ENCODE results near the gene TERT.

TERT gene

GRCh38 chr5:1316588-1317340, 21.9 kb upstream of the TERT start (continued):
- TF ChIP-seq FEZF1 (tag by site-specific recombination; IDR thresholded peaks at IDR 0.05) (no peak), ZNF292 (tag by site-specific recombination; IDR thresholded peaks at IDR 0.05; ENCODE audit: borderline replicate concordance, low read depth) (no peak), GLIS2 (tag by site-specific recombination; IDR thresholded peaks at IDR 0.05) (peak; percentile 80), ZBTB8A (tag by site-specific recombination; IDR thresholded peaks at IDR 0.05) (no peak), ZNF513 (tag by site-specific recombination; IDR thresholded peaks at IDR 0.05) (no peak), ZNF514 (tag by site-specific recombination; IDR thresholded peaks at IDR 0.05) (no peak), ZNF707 (tag by site-specific recombination; IDR thresholded peaks at IDR 0.05) (no peak), YY2 (tag by site-specific recombination; IDR thresholded peaks at IDR 0.05) (no peak), KLF7 (tag by site-specific recombination; IDR thresholded peaks at IDR 0.05; ENCODE audit: borderline replicate concordance) (peak; percentile 2; the same call in 1 of the 2 replicates), KLF10 (tag by site-specific recombination; IDR thresholded peaks at IDR 0.05) (no peak), ZSCAN30 (tag by site-specific recombination; IDR thresholded peaks at IDR 0.05) (no peak), ZNF174 (tag by site-specific recombination; IDR thresholded peaks at IDR 0.05) (no peak), ZNF488 (tag by site-specific recombination; IDR thresholded peaks at IDR 0.05) (no peak), ZNF202 (tag by site-specific recombination; IDR thresholded peaks at IDR 0.05; ENCODE audit: borderline replicate concordance) (no peak), AEBP2 (tag by site-specific recombination; IDR thresholded peaks at IDR 0.05; ENCODE audit: borderline replicate concordance) (no peak), HOXC10 (CRISPR knock-in tag; IDR thresholded peaks at IDR 0.05) (no peak), ZNF791 (tag by site-specific recombination; IDR thresholded peaks at IDR 0.05) (no peak)

- no peaks in the 10 kb centered on the region for H3K9me3 ChIP-seq (ENCODE audit: control insufficient read depth, insufficient read depth, low read depth, low read length)
- H3K27ac ChIP-seq (ENCODE audit: extremely low read depth, low read depth, low read length): no peak overlapping the region
- H3K36me3 ChIP-seq (ENCODE audit: control insufficient read depth in 2 of 2, insufficient read depth in 1 of 2, low read length in 2 of 2): peaks cover 5 to 37% of the 10 kb centered on the region in 2 experiments
- no peak overlapping the region for H3K4me3 ChIP-seq (ENCODE audit: low read depth, low read length)
- ChIA-PET CTCF (interaction anchor here (0.9 to 1.1 kb wide), 2 partner anchors 64 to 141 kb away, joined by 3 to 4 read pairs; no protein-coding TSS in a partner anchor), POLR2A (interaction anchor here (0.6 to 1.2 kb wide), 2 partner anchors 12 to 40 kb away, joined by 4 read pairs; no protein-coding TSS in a partner anchor)
- H3K4me1 ChIP-seq (ENCODE audit: control insufficient read depth, insufficient read depth, low read length): peaks cover 14% of the 10 kb centered on the region
- peak; percentile 72 for TF ChIP-seq PATZ1 (tag by site-specific recombination; IDR thresholded peaks at IDR 0.05)
- peak; percentile 56; the same call in 1 of the 2 replicates for TF ChIP-seq GLIS1 (tag by site-specific recombination; IDR thresholded peaks at IDR 0.05)
- TF ChIP-seq PRDM6 (tag by site-specific recombination; IDR thresholded peaks at IDR 0.05): no peak
- TF ChIP-seq ZEB2 (tag by site-specific recombination; IDR thresholded peaks at IDR 0.05): peak; percentile 78
- peak; percentile 75 for TF ChIP-seq ZIC2 (tag by site-specific recombination; IDR thresholded peaks at IDR 0.05)
- TF ChIP-seq ZNF561 (tag by site-specific recombination; IDR thresholded peaks at IDR 0.05; ENCODE audit: borderline replicate concordance): 0 out of 2 replicates have a peak, but pooled peaks have one; percentile 51
- TF ChIP-seq ZBTB48 (tag by site-specific recombination; IDR thresholded peaks at IDR 0.05): peak; percentile 30; the same call in 1 of the 2 replicates
- TF ChIP-seq SCRT1 (tag by site-specific recombination; IDR thresholded peaks at IDR 0.05; ENCODE audit: borderline replicate concordance): peak; percentile 79; the same call in 1 of the 2 replicates
- TF ChIP-seq BCL11A (tag by site-specific recombination; IDR thresholded peaks at IDR 0.05; ENCODE audit: low read depth): peak; percentile 79; the same call in 1 of the 2 replicates
- peak; percentile 50; the same call in 1 of the 2 replicates for TF ChIP-seq SP7 (tag by site-specific recombination; IDR thresholded peaks at IDR 0.05)
- peak; percentile 87 for TF ChIP-seq SCRT2 (tag by site-specific recombination; IDR thresholded peaks at IDR 0.05)
These were observed 21.1 kb upstream of the TERT start for GRCh38 chr5:1315709-1316587.
